H1 (cell line): ENCODE results near the gene R3HDML. TPM values are rescaled to one million over a fixed set of nuclear protein-coding genes. Genes with fewer than 3 reads are reported as not detected.

Experiments used
- CTCF ChIA-PET: fragments of 300-600 bp; sonication (Branson Sonifier 250); formaldehyde crosslinking; loops from one replicate; lab custom pipeline; 2021; ENCODE audit not compliant: partially characterized antibody; lab: Charles Lee
- POLR2A ChIA-PET: fragments of 300-600 bp; sonication (Branson Sonifier 250); formaldehyde crosslinking; loops from one replicate; lab custom pipeline; 2021; ENCODE audit warnings: inconsistent platforms; ENCODE audit not compliant: partially characterized antibody; lab: Charles Lee
- DNase-seq, 2 experiments: peaks; one replicate each; pipeline versions ENCODE4 v3.0.0 to v3.0.0-alpha.2; 2010 to 2022; ENCODE audit warnings: low spot score in 2 of 2, low read depth in 1 of 2, mixed read lengths in 1 of 2
- FAIRE-seq: peaks from 2 replicates; lab custom pipeline; 2011; peaks lifted over from hg19 to GRCh38; lab: Jason Lieb, UNC
- H2AFZ ChIP-seq: 2 replicates; pipeline ENCODE4 v1.8.1; 2012; ENCODE audit warnings: low read length, inconsistent platforms
- H2AK5ac ChIP-seq: 2 replicates; pipeline ENCODE4 v1.6.1; 2013; ENCODE audit warnings: low read depth, low read length
- H2BK120ac ChIP-seq: replicated peaks from 2 replicates; pipeline ENCODE3; 2013; ENCODE audit warnings: low read depth, low read length, inconsistent platforms
- H2BK12ac ChIP-seq: 2 replicates; pipeline ENCODE4 v1.6.1; 2013; ENCODE audit warnings: low read depth, low read length
- H2BK15ac ChIP-seq: 2 replicates; pipeline ENCODE4 v1.6.1; 2013; ENCODE audit warnings: low read length
- H2BK20ac ChIP-seq: 2 replicates; pipeline ENCODE4 v1.6.1; 2013; ENCODE audit warnings: low read length
- H2BK5ac ChIP-seq: 2 replicates; pipeline ENCODE4 v1.6.1; 2013; ENCODE audit warnings: low read depth, low read length
- H3K14ac ChIP-seq: 2 replicates; pipeline ENCODE4 v1.6.1; 2013; ENCODE audit warnings: inconsistent platforms; ENCODE audit not compliant: insufficient read length
- H3K18ac ChIP-seq: 2 replicates; pipeline ENCODE4 v1.6.1; 2013; ENCODE audit warnings: low read length; ENCODE audit errors: extremely low read depth
- H3K23ac ChIP-seq: 2 replicates; pipeline ENCODE4 v1.6.1; 2013; ENCODE audit warnings: inconsistent platforms; ENCODE audit not compliant: insufficient read length
- H3K23me2 ChIP-seq: 2 replicates; pipeline ENCODE4 v1.6.1; 2013; ENCODE audit warnings: low read depth, low read length
- H3K27ac ChIP-seq: 2 replicates; pipeline ENCODE4 v1.6.1; 2011; ENCODE audit warnings: low read depth, low read length, inconsistent platforms
- H3K27me3 ChIP-seq, 4 experiments: replicated peaks in 1 of 4; 1 replicate in 1 of 4; 2 replicates in 3 of 4; pipeline versions ENCODE4 v1.6.1 to v1.8.1; 2011 to 2013; ENCODE audit warnings: low read length in 3 of 4, mild to moderate bottlenecking in 3 of 4, inconsistent platforms in 2 of 4, mixed read lengths in 2 of 4, moderate library complexity in 1 of 4; ENCODE audit not compliant: control insufficient read depth in 3 of 4, insufficient read depth in 3 of 4; ENCODE audit errors: extremely low read depth in 1 of 4
- H3K36me3 ChIP-seq, 4 experiments: 2 replicates each; pipeline versions ENCODE4 v1.6.1 to v1.8.1; 2011 to 2013; ENCODE audit warnings: mild to moderate bottlenecking in 4 of 4, low read length in 3 of 4, moderate library complexity in 2 of 4, control low read depth in 1 of 4, inconsistent platforms in 1 of 4; ENCODE audit not compliant: insufficient read depth in 4 of 4, control insufficient read depth in 2 of 4
- H3K4ac ChIP-seq: replicated peaks from 2 replicates; pipeline ENCODE3; 2013; ENCODE audit warnings: low read length, low read depth, mixed read lengths, inconsistent platforms; ENCODE audit not compliant: insufficient read length
- H3K4me1 ChIP-seq, 4 experiments: replicated peaks in 1 of 4; 1 replicate in 1 of 4; 2 replicates in 3 of 4; pipeline versions ENCODE4 v1.6.1 to v1.8.1; 2011 to 2013; ENCODE audit warnings: low read length in 3 of 4, inconsistent platforms in 2 of 4, mixed read lengths in 1 of 4; ENCODE audit not compliant: insufficient read depth in 4 of 4, control insufficient read depth in 3 of 4
- H3K4me2 ChIP-seq, 2 experiments: 2 replicates each; pipeline versions ENCODE4 v1.6.1 to v1.8.1; 2011 to 2013; ENCODE audit warnings: low read depth in 2 of 2, low read length in 2 of 2, control low read depth in 1 of 2, inconsistent platforms in 1 of 2, mild to moderate bottlenecking in 1 of 2; ENCODE audit not compliant: insufficient read depth in 1 of 2
- H3K4me3 ChIP-seq, 4 experiments: fragments of 200-600, 300-600 bp in 1 of 4; sonication (generic), shearing (Covaris generic), sonication (Bioruptor Twin) in 1 of 4; 2 replicates each; pipeline versions ENCODE4 v1.5.1 to v1.8.1; 2011 to 2016; ENCODE audit warnings: low read length in 4 of 4, low read depth in 3 of 4, control low read depth in 2 of 4, inconsistent platforms in 2 of 4, mild to moderate bottlenecking in 2 of 4, mixed read lengths in 1 of 4, moderate library complexity in 1 of 4; ENCODE audit not compliant: insufficient read depth in 2 of 4; ENCODE audit errors: extremely low read depth in 1 of 4
- H3K56ac ChIP-seq: replicated peaks from 2 replicates; pipeline ENCODE3; 2013; ENCODE audit warnings: low read depth, mild to moderate bottlenecking, mixed read lengths, low read length, inconsistent platforms; ENCODE audit not compliant: insufficient read length
- H3K79me1 ChIP-seq: 2 replicates; pipeline ENCODE4 v1.6.1; 2013; ENCODE audit warnings: low read depth, low read length, control low read depth
- H3K79me2 ChIP-seq, 2 experiments: 2 replicates each; pipeline versions ENCODE4 v1.6.1 to v1.8.1; 2012 to 2013; ENCODE audit warnings: low read length in 2 of 2, mild to moderate bottlenecking in 2 of 2, inconsistent platforms in 1 of 2; ENCODE audit not compliant: insufficient read depth in 2 of 2, control insufficient read depth in 1 of 2
- H3K9ac ChIP-seq, 4 experiments: replicated peaks in 1 of 4; 1 replicate in 1 of 4; 2 replicates in 3 of 4; pipeline versions ENCODE4 v1.6.1 to v1.8.1; 2011 to 2013; ENCODE audit warnings: low read depth in 3 of 4, low read length in 3 of 4, control low read depth in 2 of 4, mild to moderate bottlenecking in 2 of 4, moderate library complexity in 2 of 4, inconsistent platforms in 1 of 4; ENCODE audit errors: extremely low read depth in 1 of 4
- H3K9me3 ChIP-seq, 2 experiments: 2 replicates each; pipeline versions ENCODE4 v1.6.1 to v1.8.1; 2012 to 2013; ENCODE audit warnings: mild to moderate bottlenecking in 2 of 2, moderate library complexity in 2 of 2, control low read depth in 1 of 2, inconsistent platforms in 1 of 2, low read depth in 1 of 2, low read length in 1 of 2, mixed read lengths in 1 of 2; ENCODE audit not compliant: insufficient read depth in 2 of 2
- H4K20me1 ChIP-seq, 2 experiments: replicated peaks in 1 of 2; 2 replicates each; pipeline versions ENCODE3 to v1.8.1; 2011 to 2013; ENCODE audit warnings: inconsistent platforms in 2 of 2, low read length in 2 of 2, mild to moderate bottlenecking in 1 of 2; ENCODE audit not compliant: insufficient read depth in 2 of 2, control insufficient read depth in 1 of 2
- H4K5ac ChIP-seq: 2 replicates; pipeline ENCODE4 v1.6.1; 2013; ENCODE audit warnings: low read length, low read depth, mixed read lengths, inconsistent platforms; ENCODE audit not compliant: insufficient read length
- H4K8ac ChIP-seq: 2 replicates; pipeline ENCODE4 v1.8.0; 2013; ENCODE audit warnings: mild to moderate bottlenecking, moderate library complexity, low read length, inconsistent platforms; ENCODE audit not compliant: insufficient read depth; ENCODE audit errors: extremely low read depth
- H4K91ac ChIP-seq: replicated peaks from 2 replicates; pipeline ENCODE3; 2013; ENCODE audit warnings: low read length, mixed read lengths, inconsistent platforms; ENCODE audit not compliant: insufficient read length
- KDM4A ChIP-seq: IDR thresholded peaks from one replicate; pipeline ENCODE4 v1.7.1; 2012; ENCODE audit warnings: low read depth, mild to moderate bottlenecking, moderate library complexity, low read length, inconsistent platforms; ENCODE audit not compliant: severe bottlenecking
- WGBS, 2 experiments: shearing (Covaris generic) in 1 of 2; methylation state at CpG; one replicate each; pipeline versions ENCODE4 v1.1.6 to v1.1.7; 2013 to 2015; ENCODE audit warnings: low lambda C conversion rate in 2 of 2, mixed read lengths in 2 of 2, inconsistent platforms in 1 of 2, low coverage in 1 of 2, missing lambda C conversion rate in 1 of 2; ENCODE audit not compliant: insufficient replicate concordance in 2 of 2, insufficient coverage in 1 of 2, insufficient read length in 1 of 2; ENCODE audit errors: extremely low coverage in 1 of 2, missing lambda C conversion rate in 1 of 2; 5-methylcytosine and 5-hydroxymethylcytosine counted together
- polyA plus RNA-seq, 7 experiments: library from polyadenylated mRNA; depleted of rRNA in 3 of 7; stranded (reverse) in 5 of 7; unstranded in 2 of 7; fragments of >200 nt in 5 of 7; fragments of 200-250 nt in 2 of 7; gene quantifications; 1 replicate in 5 of 7; 2 replicates in 1 of 7; 4 replicates in 1 of 7; pipeline versions ENCODE4 v1.2.1 to v1.2.3, GENCODE V29; 2011 to 2013; ENCODE audit warnings: missing spikeins in 2 of 7, mixed read lengths in 2 of 7
- total RNA-seq: library from RNA; stranded (reverse); fragmentation: NEBNext Ultra II Directional; extraction: Animal tissue kit (Norgen Biotek cat#: 25700); gene quantifications from 2 replicates; pipeline ENCODE4 v1.2.1, GENCODE V29; 2021

R3HDML gene
- total and polyA plus RNA-seq, 2 of the 8 experiments (the other 6 are each of a cell fraction or from before 2014, with no cell fraction given), result not detected

- H2BK15ac ChIP-seq, result no peak overlapping the region
- no peak overlapping the region for H3K9ac ChIP-seq
- no peak overlapping the region for H3K4ac ChIP-seq
- POLR2A ChIA-PET, result no interaction called here
- H3K27ac ChIP-seq, result no peak overlapping the region
- no peak overlapping the region for H3K4me2 ChIP-seq
- no peaks in the 10 kb centered on the region for H4K20me1 ChIP-seq
- FAIRE-seq (no peak), DNase-seq (no peak)
- no peak overlapping the region for H2AFZ ChIP-seq
- no peak overlapping the region for H3K56ac ChIP-seq
- no peak overlapping the region for H3K14ac ChIP-seq
- H2BK5ac ChIP-seq, result no peak overlapping the region
- H3K79me1 ChIP-seq, result no peaks in the 10 kb centered on the region
- WGBS, 2 experiments, result 92% methylated on average over 14 of the region's 14 CpGs; no CpG with 5 or more reads in 1 of the 2 experiments
- CTCF ChIA-PET, result interaction anchor here (0.7 kb wide), 1 partner anchor 133 kb away, joined by 3 read pairs; no protein-coding TSS in a partner anchor
- H3K23me2 ChIP-seq, result peaks cover 5% of the 10 kb centered on the region; the same call in 1 of the 2 replicates
- H3K27me3 ChIP-seq, result no peaks in the 10 kb centered on the region
- no peak overlapping the region for H4K8ac ChIP-seq
- no peak overlapping the region for H2BK120ac ChIP-seq
- H3K36me3 ChIP-seq, result no peaks in the 10 kb centered on the region
- no peak overlapping the region for H4K91ac ChIP-seq
- H2AK5ac ChIP-seq, result no peak overlapping the region
- H3K4me1 ChIP-seq, result peaks cover 0 to 6% (median 0%) of the 10 kb centered on the region in 4 experiments; a peak in 1 of 7 replicates
- no peaks in the 10 kb centered on the region for H3K9me3 ChIP-seq
- no peak overlapping the region for H2BK12ac ChIP-seq
- H3K23ac ChIP-seq, result no peak overlapping the region
- no peak overlapping the region for H3K4me3 ChIP-seq
- no peak for TF ChIP-seq KDM4A
- no peaks in the 10 kb centered on the region for H3K79me2 ChIP-seq
- H3K18ac ChIP-seq, result no peak overlapping the region
- no peak overlapping the region for H2BK20ac ChIP-seq
- H4K5ac ChIP-seq, result no peak overlapping the region
Measured at GRCh38 chr20:44356353-44356723, 19.5 kb downstream of the R3HDML start.
